ENCODE results near the gene PDGFA. TPM values are rescaled to one million over a fixed set of nuclear protein-coding genes. Genes with fewer than 3 reads are reported as not detected.

The PDGFA gene
- total RNA-seq, 2 experiments from 2014 or later: not detected

- no peaks in the 10 kb centered on the region for H3K4me1 ChIP-seq (ENCODE audit: insufficient read depth, low read length, poor library complexity, severe bottlenecking)
- H2AFZ ChIP-seq (ENCODE audit: low read length): no peak overlapping the region
- H3K9me2 ChIP-seq (ENCODE audit: insufficient read depth, low read length): no peaks in the 10 kb centered on the region
- DNase-seq (ENCODE audit: low spot score): no peak
- no peak for TF ChIP-seq EZH2phosphoT487 (IDR thresholded peaks at IDR 0.05; ENCODE audit: borderline replicate concordance, low read depth, low read length)
- TF ChIP-seq CTCF (conservative IDR thresholded peaks at IDR 0.05; ENCODE audit: low read length): no peak
- CTCF ChIA-PET (ENCODE audit: unreplicated experiment): no interaction called here
- H4K20me1 ChIP-seq (ENCODE audit: insufficient read depth, low read length): no peaks in the 10 kb centered on the region
- no peak overlapping the region for H3K27ac ChIP-seq (ENCODE audit: low read depth, low read length, poor library complexity, severe bottlenecking)
- no peaks in the 10 kb centered on the region for H3K9me3 ChIP-seq (ENCODE audit: low read length)
- POLR2A ChIA-PET: no interaction called here
- intact Hi-C loops (cut with micrococcal nuclease; ENCODE audit: unreplicated experiment): no loop called here
- H3K4me2 ChIP-seq (ENCODE audit: low read length): no peak overlapping the region
- no peak overlapping the region for H3K4me3 ChIP-seq (ENCODE audit: low read depth, low read length, poor library complexity, severe bottlenecking)
- BruUV-seq (replicated peaks): no TSS peak
- H3K79me2 ChIP-seq (ENCODE audit: insufficient read depth, low read depth, low read length): no peaks in the 10 kb centered on the region
- H3K36me3 ChIP-seq (ENCODE audit: insufficient read depth, low read length): no peaks in the 10 kb centered on the region
Measured at GRCh38 chr7:516216-516605, 3.4 kb downstream of the PDGFA start.

GRCh38 chr7:515628-516027 lies 4.0 kb downstream of the PDGFA start:
- Histone ChIP-seq H3K9me3 (ENCODE audit: low read length) (no peaks in the 10 kb centered on the region), H3K4me3 (ENCODE audit: low read depth, low read length, poor library complexity, severe bottlenecking) (no peak overlapping the region), H3K36me3 (ENCODE audit: insufficient read depth, low read length) (no peaks in the 10 kb centered on the region), H3K4me1 (ENCODE audit: insufficient read depth, low read length, poor library complexity, severe bottlenecking) (no peaks in the 10 kb centered on the region), H4K20me1 (ENCODE audit: insufficient read depth, low read length) (no peaks in the 10 kb centered on the region), H2AFZ (ENCODE audit: low read length) (no peak overlapping the region), H3K79me2 (ENCODE audit: insufficient read depth, low read depth, low read length) (no peaks in the 10 kb centered on the region), H3K4me2 (ENCODE audit: low read length) (no peak overlapping the region), H3K9me2 (ENCODE audit: insufficient read depth, low read length) (no peaks in the 10 kb centered on the region), H3K27ac (ENCODE audit: low read depth, low read length, poor library complexity, severe bottlenecking) (no peak overlapping the region)
- intact Hi-C loops (cut with micrococcal nuclease; ENCODE audit: unreplicated experiment): no loop called here
- ChIA-PET POLR2A (no interaction called here), CTCF (ENCODE audit: unreplicated experiment) (no interaction called here)
- no peak for DNase-seq (ENCODE audit: low spot score)
- TF ChIP-seq CTCF (conservative IDR thresholded peaks at IDR 0.05; ENCODE audit: low read length): no peak
- no peak for TF ChIP-seq EZH2phosphoT487 (IDR thresholded peaks at IDR 0.05; ENCODE audit: borderline replicate concordance, low read depth, low read length)
- no TSS peak for BruUV-seq (replicated peaks)

GRCh38 chr7:514651-515598 lies 4.7 kb downstream of the PDGFA start:
- ChIA-PET CTCF (ENCODE audit: unreplicated experiment) (no interaction called here), POLR2A (no interaction called here)
- Histone ChIP-seq H3K36me3 (ENCODE audit: insufficient read depth, low read length) (no peaks in the 10 kb centered on the region), H3K4me1 (ENCODE audit: insufficient read depth, low read length, poor library complexity, severe bottlenecking) (no peaks in the 10 kb centered on the region), H4K20me1 (ENCODE audit: insufficient read depth, low read length) (no peaks in the 10 kb centered on the region), H3K27ac (ENCODE audit: low read depth, low read length, poor library complexity, severe bottlenecking) (no peak overlapping the region), H3K79me2 (ENCODE audit: insufficient read depth, low read depth, low read length) (no peaks in the 10 kb centered on the region), H2AFZ (ENCODE audit: low read length) (no peak overlapping the region), H3K4me3 (ENCODE audit: low read depth, low read length, poor library complexity, severe bottlenecking) (no peak overlapping the region), H3K4me2 (ENCODE audit: low read length) (no peak overlapping the region), H3K9me3 (ENCODE audit: low read length) (no peaks in the 10 kb centered on the region), H3K9me2 (ENCODE audit: insufficient read depth, low read length) (no peaks in the 10 kb centered on the region)
- no TSS peak for BruUV-seq (replicated peaks)
- TF ChIP-seq CTCF (conservative IDR thresholded peaks at IDR 0.05; ENCODE audit: low read length) (no peak), EZH2phosphoT487 (IDR thresholded peaks at IDR 0.05; ENCODE audit: borderline replicate concordance, low read depth, low read length) (no peak)
- intact Hi-C loops (cut with micrococcal nuclease; ENCODE audit: unreplicated experiment): no loop called here
- no peak for DNase-seq (ENCODE audit: low spot score)
